GM23338 (cell line): ENCODE results near the gene KDM4F.

Source experiments
- CREB1 ChIP-seq: fragments of 250-450 bp; sonication (Bioruptor Pico); IDR thresholded peaks from 2 replicates; pipeline ENCODE4 v1.5.0; 2020; ENCODE audit warnings: low read depth, mild to moderate bottlenecking, moderate library complexity
- EZH2 ChIP-seq: fragments of 200-600 bp; sonication (generic); IDR thresholded peaks from one replicate; pipeline ENCODE4 v1.8.0; 2017; ENCODE audit warnings: antibody characterized with exemption, mild to moderate bottlenecking, low read depth; ENCODE audit not compliant: unreplicated experiment
- EZH2phosphoT487 ChIP-seq: fragments of 200-600 bp; sonication (generic); IDR thresholded peaks from one replicate; pipeline ENCODE4 v1.8.1; 2018; ENCODE audit warnings: antibody characterized with exemption; ENCODE audit not compliant: unreplicated experiment
- JUNB ChIP-seq: IDR thresholded peaks from one replicate; pipeline ENCODE4 v1.6.1; 2016; ENCODE audit warnings: antibody characterized with exemption; ENCODE audit not compliant: unreplicated experiment
- NANOG ChIP-seq: IDR thresholded peaks from 2 replicates; pipeline ENCODE4 v1.6.1; 2016; ENCODE audit warnings: antibody characterized with exemption, borderline replicate concordance
- POLR2AphosphoS5 ChIP-seq: IDR thresholded peaks from 2 replicates; pipeline ENCODE4 v1.6.1; 2016; ENCODE audit warnings: antibody characterized with exemption, low read depth
- REST ChIP-seq: IDR thresholded peaks from one replicate; pipeline ENCODE4 v1.6.1; 2018; ENCODE audit warnings: antibody characterized with exemption; ENCODE audit not compliant: unreplicated experiment
- STAT1 ChIP-seq: IDR thresholded peaks from one replicate; pipeline ENCODE4 v1.6.1; 2016; ENCODE audit warnings: antibody characterized with exemption; ENCODE audit not compliant: unreplicated experiment
- TF ChIP-seq, protein P1 (sequence below): IDR thresholded peaks from 2 replicates; pipeline ENCODE4 v1.6.1; 2016; ENCODE audit warnings: antibody characterized with exemption
- TF ChIP-seq, protein P2 (sequence below), 2 experiments: fragments of 200-600 bp in 1 of 2; sonication (generic) in 1 of 2; conservative IDR thresholded peaks; 2 replicates each; pipeline versions ENCODE4 v1.5.1 to v1.6.1; 2016 to 2017; ENCODE audit warnings: antibody characterized with exemption in 2 of 2, low read depth in 2 of 2, mild to moderate bottlenecking in 2 of 2, moderate library complexity in 1 of 2

- TF ChIP-seq POLR2AphosphoS5 = peak; percentile 69
- no peak for TF ChIP-seq EZH2phosphoT487
- no peak for TF ChIP-seq REST
- no peak for TF ChIP-seq EZH2
- TF ChIP-seq, protein P1, sequence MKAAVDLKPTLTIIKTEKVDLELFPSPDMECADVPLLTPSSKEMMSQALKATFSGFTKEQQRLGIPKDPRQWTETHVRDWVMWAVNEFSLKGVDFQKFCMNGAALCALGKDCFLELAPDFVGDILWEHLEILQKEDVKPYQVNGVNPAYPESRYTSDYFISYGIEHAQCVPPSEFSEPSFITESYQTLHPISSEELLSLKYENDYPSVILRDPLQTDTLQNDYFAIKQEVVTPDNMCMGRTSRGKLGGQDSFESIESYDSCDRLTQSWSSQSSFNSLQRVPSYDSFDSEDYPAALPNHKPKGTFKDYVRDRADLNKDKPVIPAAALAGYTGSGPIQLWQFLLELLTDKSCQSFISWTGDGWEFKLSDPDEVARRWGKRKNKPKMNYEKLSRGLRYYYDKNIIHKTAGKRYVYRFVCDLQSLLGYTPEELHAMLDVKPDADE = no peak
- TF ChIP-seq, protein P2, sequence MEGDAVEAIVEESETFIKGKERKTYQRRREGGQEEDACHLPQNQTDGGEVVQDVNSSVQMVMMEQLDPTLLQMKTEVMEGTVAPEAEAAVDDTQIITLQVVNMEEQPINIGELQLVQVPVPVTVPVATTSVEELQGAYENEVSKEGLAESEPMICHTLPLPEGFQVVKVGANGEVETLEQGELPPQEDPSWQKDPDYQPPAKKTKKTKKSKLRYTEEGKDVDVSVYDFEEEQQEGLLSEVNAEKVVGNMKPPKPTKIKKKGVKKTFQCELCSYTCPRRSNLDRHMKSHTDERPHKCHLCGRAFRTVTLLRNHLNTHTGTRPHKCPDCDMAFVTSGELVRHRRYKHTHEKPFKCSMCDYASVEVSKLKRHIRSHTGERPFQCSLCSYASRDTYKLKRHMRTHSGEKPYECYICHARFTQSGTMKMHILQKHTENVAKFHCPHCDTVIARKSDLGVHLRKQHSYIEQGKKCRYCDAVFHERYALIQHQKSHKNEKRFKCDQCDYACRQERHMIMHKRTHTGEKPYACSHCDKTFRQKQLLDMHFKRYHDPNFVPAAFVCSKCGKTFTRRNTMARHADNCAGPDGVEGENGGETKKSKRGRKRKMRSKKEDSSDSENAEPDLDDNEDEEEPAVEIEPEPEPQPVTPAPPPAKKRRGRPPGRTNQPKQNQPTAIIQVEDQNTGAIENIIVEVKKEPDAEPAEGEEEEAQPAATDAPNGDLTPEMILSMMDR (conservative IDR thresholded peaks at IDR 0.05; ENCODE audit: low read depth in 2 of 2) = peak in 1 of 2 experiments; percentile 14; a peak in 1 of 4 replicates
- peak; percentile 41; the same call in 1 of the 2 replicates for TF ChIP-seq CREB1
- TF ChIP-seq STAT1 = no peak
- no peak for TF ChIP-seq JUNB
- TF ChIP-seq NANOG = no peak
Measured at GRCh38 chr11:95067039-95067840, 18.0 kb downstream of the KDM4F start.
